Pancreas (tissue), 10 donors: ENCODE measurements around the gene AKR1E2. TPM values are rescaled to one million over a fixed set of nuclear protein-coding genes. Genes with fewer than 3 reads are reported as not detected.

ENCODE experiments used
- ATAC-seq, 4 donors: fragments of 200-7000 bp; cut with Tn5 transposase; one replicate each; pipeline versions ENCODE4 v1.8.0 to v1.9.1; 2020; ENCODE audit warnings: mild to moderate bottlenecking in 4 of 4, moderate library complexity in 4 of 4
- DNase-seq, 6 donors: peaks; one replicate each; pipeline ENCODE4 v3.0.0-alpha.2; 2020
- FAIRE-seq: peaks from 2 replicates; lab custom pipeline; 2012; peaks lifted over from hg19 to GRCh38; lab: Jason Lieb, UNC
- H3K27ac ChIP-seq, 4 donors: fragments of 200-600 bp; sonication (generic); 1 replicate in 3 of 4; 2 replicates in 1 of 4; pipeline versions ENCODE4 v1.5.0 to v1.8.0; 2020
- H3K27me3 ChIP-seq, 4 donors: fragments of 200-600 bp; one replicate each; pipeline ENCODE4 v1.8.0; 2021
- H3K36me3 ChIP-seq, 3 donors: fragments of 200-600 bp; sonication (generic) in 1 of 3; one replicate each; pipeline versions ENCODE4 v1.5.0 to v1.8.0; 2020 to 2021
- H3K4me1 ChIP-seq, 3 donors: fragments of 200-600 bp; one replicate each; pipeline ENCODE4 v1.8.0; 2021
- H3K4me3 ChIP-seq, 4 donors: fragments of 200-600 bp; sonication (generic) in 2 of 4; one replicate each; pipeline versions ENCODE4 v1.5.0 to v1.8.0; 2020 to 2021
- H3K9me3 ChIP-seq, 4 donors: fragments of 200-600 bp; one replicate each; pipeline ENCODE4 v1.8.0; 2021
- WGBS, 2 donors: extraction: QIAGEN DNeasy Blood & Tissue Kit; methylation state at CpG; one replicate each; pipeline ENCODE4 v1.1.7; 2013; 5-methylcytosine and 5-hydroxymethylcytosine counted together
- intact Hi-C, 3 donors: fragments of 100-400 bp; cut with DNase I; formaldehyde crosslinking; loops; one replicate each; pipeline versions ENCODE4 v1.11.1 to v1.14.2; 2022
- polyA plus RNA-seq, 2 donors: library from polyadenylated mRNA; stranded (reverse); fragments of 200-250 nt; gene quantifications; one replicate each; pipeline ENCODE4 v1.2.3, GENCODE V29; 2013
- total RNA-seq, 6 donors: library from RNA; stranded (reverse); fragmentation: NEBNext Ultra II Directional in 4 of 6; extraction: Animal tissue kit (Norgen Biotek cat#: 25700) in 4 of 6; gene quantifications; one replicate each; pipeline versions ENCODE4 v1.2.1 to v1.2.4, GENCODE V29; 2021 to 2023
- TF ChIP-seq, protein P1 (sequence below), 4 donors: fragments of 200-600 bp; sonication (generic) in 3 of 4; IDR thresholded peaks; one replicate each; pipeline versions ENCODE4 v1.5.0 to v1.8.0; 2021; ENCODE audit warnings: antibody characterized with exemption in 4 of 4
- donor health status: healthy with polysubstance abuse.
- donor health status: DM: no; HTN: no; CAD: no; lungs with moderate emphysema.
- donor health status: DM: no; HTN: no; CAD: no.
- donor health status: control.
- donor health status: control.
- donor health status: Bipolar disorder and iron deficiency.
- donor health status: DM: yes; HTN: yes; CAD: no.
- donor health status: DM: no; HTN: no; CAD: no.
- donor health status: DM: no; HTN: no; CAD: no.
- donor health status: DM: yes; HTN: yes; CAD: no.

Gene AKR1E2
- total and polyA plus RNA-seq, 8 donors: 0.85 to 10.2 (median 2.4) TPM

DNA sequence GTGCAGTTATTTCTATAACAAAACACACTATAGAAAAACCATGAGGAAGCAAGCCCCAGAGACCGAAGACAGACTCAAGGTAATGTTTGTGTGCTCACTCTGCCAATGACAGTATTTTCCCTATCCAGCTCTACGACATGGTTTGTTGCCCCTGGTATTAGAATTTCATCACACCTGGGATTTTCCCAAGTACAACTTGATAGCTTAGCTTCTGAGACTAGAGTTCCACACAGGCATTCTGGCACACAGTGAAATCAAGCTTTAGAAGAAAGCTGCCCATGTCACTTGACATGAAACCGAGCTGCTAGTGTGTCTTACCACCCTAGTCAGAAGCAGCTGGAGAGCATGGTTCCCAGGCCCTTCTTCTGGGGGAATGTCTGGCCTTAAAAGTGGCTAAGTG lies 44.1 kb upstream of the AKR1E2 start:
- ATAC-seq (peak; percentile 53 to 89 (median 69)), DNase-seq (no peak), FAIRE-seq (no peak)
- TF ChIP-seq, protein P1, sequence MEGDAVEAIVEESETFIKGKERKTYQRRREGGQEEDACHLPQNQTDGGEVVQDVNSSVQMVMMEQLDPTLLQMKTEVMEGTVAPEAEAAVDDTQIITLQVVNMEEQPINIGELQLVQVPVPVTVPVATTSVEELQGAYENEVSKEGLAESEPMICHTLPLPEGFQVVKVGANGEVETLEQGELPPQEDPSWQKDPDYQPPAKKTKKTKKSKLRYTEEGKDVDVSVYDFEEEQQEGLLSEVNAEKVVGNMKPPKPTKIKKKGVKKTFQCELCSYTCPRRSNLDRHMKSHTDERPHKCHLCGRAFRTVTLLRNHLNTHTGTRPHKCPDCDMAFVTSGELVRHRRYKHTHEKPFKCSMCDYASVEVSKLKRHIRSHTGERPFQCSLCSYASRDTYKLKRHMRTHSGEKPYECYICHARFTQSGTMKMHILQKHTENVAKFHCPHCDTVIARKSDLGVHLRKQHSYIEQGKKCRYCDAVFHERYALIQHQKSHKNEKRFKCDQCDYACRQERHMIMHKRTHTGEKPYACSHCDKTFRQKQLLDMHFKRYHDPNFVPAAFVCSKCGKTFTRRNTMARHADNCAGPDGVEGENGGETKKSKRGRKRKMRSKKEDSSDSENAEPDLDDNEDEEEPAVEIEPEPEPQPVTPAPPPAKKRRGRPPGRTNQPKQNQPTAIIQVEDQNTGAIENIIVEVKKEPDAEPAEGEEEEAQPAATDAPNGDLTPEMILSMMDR (IDR thresholded peaks at IDR 0.05): no peak
- Histone ChIP-seq H3K4me1 (no peaks in the 10 kb centered on the region), H3K27me3 (no peaks in the 10 kb centered on the region), H3K4me3 (no peak overlapping the region), H3K9me3 (no peaks in the 10 kb centered on the region), H3K27ac (no peak overlapping the region), H3K36me3 (no peaks in the 10 kb centered on the region)
- WGBS, 2 donors: 29 to 32% methylated on average over 3 of the region's 3 CpGs
- intact Hi-C loops: no loop called here

DNA sequence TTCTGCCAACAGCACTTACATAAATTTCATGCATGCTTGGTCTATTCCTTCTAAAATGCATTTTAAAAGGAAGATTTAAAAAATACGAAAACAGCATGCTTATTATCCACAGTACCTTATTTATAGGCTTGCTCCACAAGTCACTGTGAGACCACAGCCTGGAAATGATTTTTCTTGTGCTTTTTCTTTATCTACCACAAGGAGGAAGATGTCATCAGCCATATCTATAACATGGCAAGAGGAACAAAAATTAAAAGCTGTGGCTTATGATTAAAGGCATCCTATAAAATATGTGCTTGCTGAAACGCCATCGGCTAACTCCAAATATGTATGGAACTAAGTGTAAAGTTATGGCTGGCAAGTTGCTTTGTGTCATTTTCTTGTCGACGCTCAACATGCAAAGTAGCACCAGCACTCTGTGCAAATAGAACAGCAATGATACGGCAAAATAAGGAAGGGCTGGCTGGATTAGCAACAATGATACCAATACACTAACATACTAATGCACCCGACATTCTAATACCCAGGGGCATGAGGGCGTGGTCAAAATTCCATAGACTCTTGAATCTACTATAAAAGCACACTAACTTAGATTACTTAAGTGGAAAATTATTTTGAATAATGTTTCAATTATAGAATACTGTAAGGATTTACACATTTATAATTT lies 41.2 kb upstream of the AKR1E2 start:
- TF ChIP-seq, protein P1 (IDR thresholded peaks at IDR 0.05): no peak
- intact Hi-C loops: no loop called here
- Histone ChIP-seq H3K27me3 (peaks cover 0 to 7% (median 0%) of the 10 kb centered on the region in 4 donors), H3K4me3 (no peak overlapping the region), H3K27ac (no peak overlapping the region), H3K9me3 (no peaks in the 10 kb centered on the region), H3K36me3 (no peaks in the 10 kb centered on the region), H3K4me1 (no peaks in the 10 kb centered on the region)
- no peak for ATAC-seq
- DNase-seq: no peak
- FAIRE-seq: no peak
- 66 to 80% methylated on average over 8 of the region's 8 CpGs for WGBS, 2 donors

DNA sequence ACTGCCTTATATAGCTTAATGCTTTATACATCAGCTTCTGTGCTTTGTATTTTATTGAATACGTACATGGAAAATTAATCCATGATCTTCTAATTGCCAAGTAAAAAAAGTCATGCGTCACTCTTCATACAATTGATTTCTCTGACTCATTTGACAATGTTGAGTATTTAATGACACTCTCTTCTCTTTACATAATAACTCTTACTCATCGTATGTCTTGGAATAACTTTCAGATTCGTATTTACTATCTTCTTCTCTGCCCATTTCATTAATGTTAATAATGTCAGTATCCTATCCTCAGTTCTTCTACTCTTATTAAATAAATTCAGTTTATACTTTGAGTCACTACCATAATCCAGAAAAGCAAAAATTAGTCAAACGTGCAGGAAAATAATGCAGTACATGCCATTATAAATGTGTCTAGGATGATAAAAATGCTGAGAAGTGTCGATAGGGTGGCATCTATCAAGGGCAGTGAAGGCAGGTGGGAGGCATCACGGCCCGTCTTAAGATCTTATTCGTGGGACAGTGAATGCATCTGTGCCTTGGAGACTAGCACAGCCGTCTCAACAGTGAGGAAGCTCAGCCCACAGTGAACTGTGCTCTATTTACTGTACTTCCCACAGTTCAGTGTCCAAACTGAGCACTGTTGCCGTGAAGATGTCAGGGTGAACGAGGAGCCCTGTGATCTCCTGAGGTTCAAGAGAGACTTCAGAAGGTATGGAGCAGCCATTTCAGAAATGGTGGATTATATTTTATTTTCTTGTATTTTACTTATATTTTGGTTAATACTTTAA lies 39.8 kb upstream of the AKR1E2 start:
- no peak for FAIRE-seq
- no peaks in the 10 kb centered on the region for H3K9me3 ChIP-seq
- intact Hi-C loops: no loop called here
- no peak overlapping the region for H3K4me3 ChIP-seq
- ATAC-seq: no peak
- no peak for DNase-seq
- 60 to 74% methylated on average over 12 of the region's 12 CpGs for WGBS, 2 donors
- TF ChIP-seq, protein P1 (IDR thresholded peaks at IDR 0.05): no peak
- no peaks in the 10 kb centered on the region for H3K36me3 ChIP-seq
- H3K27me3 ChIP-seq: peaks cover 0 to 7% (median 0%) of the 10 kb centered on the region in 4 donors
- no peaks in the 10 kb centered on the region for H3K4me1 ChIP-seq
- H3K27ac ChIP-seq: no peak overlapping the region

DNA sequence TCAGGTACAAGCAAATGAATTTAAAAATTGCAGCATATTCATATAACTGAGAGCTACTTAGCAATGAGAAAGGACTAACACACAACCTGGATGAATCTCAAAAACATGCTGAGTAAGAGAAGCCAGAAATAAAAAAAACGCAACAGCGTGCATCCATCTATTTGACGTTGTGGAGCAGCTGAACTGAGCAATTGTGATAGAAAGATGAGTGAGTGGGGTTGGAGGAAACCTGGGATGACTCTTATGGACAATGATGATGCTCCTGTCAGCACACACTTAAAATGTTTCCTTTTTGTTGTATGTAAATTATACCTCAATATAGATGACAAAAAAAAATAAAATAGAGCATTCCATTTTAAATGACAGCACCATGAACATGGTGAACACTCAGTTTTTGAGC lies 36.0 kb upstream of the AKR1E2 start:
- WGBS, 2 donors: 74 to 85% methylated on average over 3 of the region's 3 CpGs
- FAIRE-seq (no peak), DNase-seq (no peak), ATAC-seq (no peak)
- H3K4me3 ChIP-seq: no peak overlapping the region
- H3K36me3 ChIP-seq: no peaks in the 10 kb centered on the region
- peaks cover 0 to 7% (median 0%) of the 10 kb centered on the region in 4 donors for H3K27me3 ChIP-seq
- H3K4me1 ChIP-seq: no peaks in the 10 kb centered on the region
- TF ChIP-seq, protein P1 (IDR thresholded peaks at IDR 0.05): no peak
- H3K9me3 ChIP-seq: no peaks in the 10 kb centered on the region
- H3K27ac ChIP-seq: no peak overlapping the region
- intact Hi-C loops: no loop called here

DNA sequence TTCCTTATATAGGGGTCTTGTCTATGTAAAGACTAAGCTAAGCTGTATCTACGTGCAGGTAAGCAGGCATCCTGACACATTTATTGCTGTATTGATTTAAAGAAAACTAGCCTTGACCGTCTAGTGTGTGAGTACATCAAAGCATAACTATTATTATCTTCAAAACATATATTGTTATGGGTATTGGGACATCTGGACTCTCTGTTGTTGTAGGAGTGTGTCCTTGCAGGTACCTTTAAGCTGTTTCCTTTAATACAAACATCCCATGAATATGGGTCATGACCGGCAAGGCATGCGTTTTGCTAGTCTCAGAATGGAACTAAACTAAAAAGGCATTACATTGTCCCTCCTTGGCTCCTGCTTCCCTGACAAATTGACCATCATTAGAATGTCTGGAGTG lies 35.1 kb upstream of the AKR1E2 start:
- Histone ChIP-seq H3K4me1 (no peaks in the 10 kb centered on the region), H3K27me3 (peaks cover 0 to 7% (median 0%) of the 10 kb centered on the region in 4 donors), H3K36me3 (no peaks in the 10 kb centered on the region), H3K27ac (no peak overlapping the region), H3K4me3 (no peak overlapping the region), H3K9me3 (no peaks in the 10 kb centered on the region)
- DNase-seq (no peak), FAIRE-seq (no peak), ATAC-seq (no peak)
- intact Hi-C loops: no loop called here
- TF ChIP-seq, protein P1 (IDR thresholded peaks at IDR 0.05): no peak
- 53 to 59% methylated on average over 4 of the region's 4 CpGs for WGBS, 2 donors
